Measurements from ENCODE around the gene TMEM235. TPM values are rescaled to one million over a fixed set of nuclear protein-coding genes. Genes with fewer than 3 reads are reported as not detected.

Gene TMEM235
- polyA plus RNA-seq, 1 of the 3 experiments (the other 2 are of a cell fraction): not detected

GRCh38 chr17:78278139-78278741, 46.8 kb downstream of the TMEM235 start:
- ChIA-PET POLR2A (no interaction called here), CTCF (interaction anchor here (0.7 to 3.0 kb wide), 4 partner anchors 11 to 90 kb away, joined by 3 to 15 read pairs (median 10); partner anchors contain the start of gene SOCS3)
- Histone ChIP-seq H3K4me1 (ENCODE audit: control insufficient read depth in 1 of 2, insufficient read depth in 2 of 2, low read depth in 1 of 2, low read length in 1 of 2) (peaks cover 0 to 21% of the 10 kb centered on the region in 2 experiments; a peak in 1 of 4 replicates), H3K9me3 (no peaks in the 10 kb centered on the region), H3K27ac (ENCODE audit: low read depth in 2 of 2, low read length in 1 of 2) (peak overlapping the region in 1 of 2 experiments; percentile 45; a peak in 1 of 4 replicates), H3K27me3 (ENCODE audit: insufficient read depth) (peaks cover 9% of the 10 kb centered on the region), H3K36me3 (replicated peaks in 1 of 2; ENCODE audit: control insufficient read depth in 1 of 2, insufficient read depth in 2 of 2, low read length in 1 of 2) (no peaks in the 10 kb centered on the region), H3K4me3 (ENCODE audit: low read depth in 2 of 2, low read length in 1 of 2) (no peak overlapping the region), H3K79me2 (ENCODE audit: insufficient read depth) (no peaks in the 10 kb centered on the region), H2AFZ (ENCODE audit: low read depth) (no peak overlapping the region), H3K9me2 (no peaks in the 10 kb centered on the region), H3K9ac (no peak overlapping the region), H4K20me1 (ENCODE audit: insufficient read depth) (no peaks in the 10 kb centered on the region), H3K4me2 (no peak overlapping the region), H3F3A (replicated peaks; ENCODE audit: insufficient read depth) (no peaks in the 10 kb centered on the region)
- WGBS (ENCODE audit: low lambda C conversion rate): 50% methylated on average over 7 of the region's 11 CpGs
- no peak for DNase-seq
- TF ChIP-seq EP300 (IDR thresholded peaks at IDR 0.05; ENCODE audit: borderline replicate concordance in 1 of 2, low read depth in 1 of 2, low read length in 1 of 2): no peak
- TF ChIP-seq EZH2phosphoT487 (IDR thresholded peaks at IDR 0.05; ENCODE audit: borderline replicate concordance, low read depth): no peak
- TF ChIP-seq YY1 (IDR thresholded peaks at IDR 0.05; ENCODE audit: low read depth): no peak

GRCh38 chr17:78279360-78279990, 48.0 kb downstream of the TMEM235 start:
- Histone ChIP-seq H3K4me1 (ENCODE audit: control insufficient read depth in 1 of 2, insufficient read depth in 2 of 2, low read depth in 1 of 2, low read length in 1 of 2) (peaks cover 0 to 21% of the 10 kb centered on the region in 2 experiments; a peak in 1 of 4 replicates), H3F3A (replicated peaks; ENCODE audit: insufficient read depth) (no peaks in the 10 kb centered on the region), H3K9me3 (no peaks in the 10 kb centered on the region), H2AFZ (ENCODE audit: low read depth) (no peak overlapping the region), H3K9ac (no peak overlapping the region), H3K36me3 (replicated peaks in 1 of 2; ENCODE audit: control insufficient read depth in 1 of 2, insufficient read depth in 2 of 2, low read length in 1 of 2) (no peaks in the 10 kb centered on the region), H3K9me2 (no peaks in the 10 kb centered on the region), H3K4me3 (ENCODE audit: low read depth in 2 of 2, low read length in 1 of 2) (no peak overlapping the region), H3K4me2 (no peak overlapping the region), H3K79me2 (ENCODE audit: insufficient read depth) (no peaks in the 10 kb centered on the region), H3K27me3 (ENCODE audit: insufficient read depth) (no peaks in the 10 kb centered on the region), H3K27ac (ENCODE audit: low read depth in 2 of 2, low read length in 1 of 2) (no peak overlapping the region; a peak in 1 of 4 replicates), H4K20me1 (ENCODE audit: insufficient read depth) (no peaks in the 10 kb centered on the region)
- 72% methylated on average over 5 of the region's 5 CpGs for WGBS (ENCODE audit: low lambda C conversion rate)
- no peak for DNase-seq
- ChIA-PET POLR2A (no interaction called here), CTCF (interaction anchor here (0.7 to 3.0 kb wide), 4 partner anchors 9 to 81 kb away, joined by 3 to 15 read pairs (median 10); partner anchors contain the start of gene SOCS3)
- TF ChIP-seq RAD21 (IDR thresholded peaks at IDR 0.05; ENCODE audit: low read length): no peak
- TF ChIP-seq RXRA (IDR thresholded peaks at IDR 0.05; ENCODE audit: borderline replicate concordance, low read depth): no peak

- CTCF ChIA-PET: interaction anchor here (0.6 to 1.6 kb wide), 5 partner anchors 31 to 140 kb away, joined by 3 to 9 read pairs (median 5); partner anchors contain the start of gene SOCS3
- Histone ChIP-seq H3K9me3 (no peaks in the 10 kb centered on the region), H3K27me3 (ENCODE audit: insufficient read depth) (no peaks in the 10 kb centered on the region), H3K4me1 (ENCODE audit: control insufficient read depth in 1 of 2, insufficient read depth in 2 of 2, low read depth in 1 of 2, low read length in 1 of 2) (peaks cover 0 to 21% of the 10 kb centered on the region in 2 experiments; a peak in 1 of 4 replicates), H3K9ac (no peak overlapping the region), H3K9me2 (no peaks in the 10 kb centered on the region), H3K4me3 (ENCODE audit: low read depth in 2 of 2, low read length in 1 of 2) (no peak overlapping the region), H2AFZ (ENCODE audit: low read depth) (no peak overlapping the region), H3F3A (replicated peaks; ENCODE audit: insufficient read depth) (no peaks in the 10 kb centered on the region), H4K20me1 (ENCODE audit: insufficient read depth) (no peaks in the 10 kb centered on the region), H3K4me2 (no peak overlapping the region), H3K79me2 (ENCODE audit: insufficient read depth) (no peaks in the 10 kb centered on the region), H3K27ac (ENCODE audit: low read depth in 2 of 2, low read length in 1 of 2) (no peak overlapping the region), H3K36me3 (replicated peaks in 1 of 2; ENCODE audit: control insufficient read depth in 1 of 2, insufficient read depth in 2 of 2, low read length in 1 of 2) (no peaks in the 10 kb centered on the region)
- WGBS (ENCODE audit: low lambda C conversion rate): 85% methylated on average over 15 of the region's 17 CpGs
- DNase-seq: no peak
- POLR2A ChIA-PET: interaction anchor here (1.6 kb wide), 1 partner anchor 10 kb away, joined by 5 read pairs; no protein-coding TSS in a partner anchor
- TF ChIP-seq EP300 (IDR thresholded peaks at IDR 0.05; ENCODE audit: borderline replicate concordance in 1 of 2, low read depth in 1 of 2, low read length in 1 of 2) (no peak), SIN3A (IDR thresholded peaks at IDR 0.05; ENCODE audit: borderline replicate concordance, low read depth, low read length) (no peak), RXRA (IDR thresholded peaks at IDR 0.05; ENCODE audit: borderline replicate concordance, low read depth) (no peak), MAX (IDR thresholded peaks at IDR 0.05; ENCODE audit: low read depth) (no peak), POLR2AphosphoS5 (IDR thresholded peaks at IDR 0.05; ENCODE audit: low read depth, low read length) (no peak), REST (IDR thresholded peaks at IDR 0.05; ENCODE audit: low read depth, low read length) (no peak), MEF2A (IDR thresholded peaks at IDR 0.05; ENCODE audit: borderline replicate concordance, low read depth) (no peak), NFIC (IDR thresholded peaks at IDR 0.05; ENCODE audit: borderline replicate concordance) (no peak), FOXM1 (IDR thresholded peaks at IDR 0.05; ENCODE audit: low read depth) (no peak), MXI1 (IDR thresholded peaks at IDR 0.05; ENCODE audit: low read depth, low read length) (no peak), TEAD4 (IDR thresholded peaks at IDR 0.05; ENCODE audit: borderline replicate concordance, insufficient read depth) (no peak)
Measured at GRCh38 chr17:78281249-78281845, 49.9 kb downstream of the TMEM235 start.

Data from SK-N-SH (cell line).